Hepatocyte (in vitro differentiated cells): Measurements from ENCODE around the gene EDARADD.

Experiments
- EZH2 ChIP-seq: fragments of 200-600 bp; sonication (generic); IDR thresholded peaks from 2 replicates; pipeline ENCODE4 v1.6.1; 2016; ENCODE audit warnings: antibody characterized with exemption, mild to moderate bottlenecking, borderline replicate concordance
- EZH2phosphoT487 ChIP-seq: fragments of 200-600 bp; sonication (generic); IDR thresholded peaks from one replicate; pipeline ENCODE4 v1.6.1; 2018; ENCODE audit warnings: antibody characterized with exemption, mild to moderate bottlenecking, low read depth, moderate library complexity; ENCODE audit not compliant: unreplicated experiment, severe bottlenecking
- TF ChIP-seq, protein P1 (sequence below): fragments of 200-600 bp; sonication (generic); IDR thresholded peaks from 2 replicates; pipeline ENCODE4 v1.5.1; 2016; ENCODE audit warnings: antibody characterized with exemption, mild to moderate bottlenecking; ENCODE audit not compliant: poor library complexity

- TF ChIP-seq, protein P1, sequence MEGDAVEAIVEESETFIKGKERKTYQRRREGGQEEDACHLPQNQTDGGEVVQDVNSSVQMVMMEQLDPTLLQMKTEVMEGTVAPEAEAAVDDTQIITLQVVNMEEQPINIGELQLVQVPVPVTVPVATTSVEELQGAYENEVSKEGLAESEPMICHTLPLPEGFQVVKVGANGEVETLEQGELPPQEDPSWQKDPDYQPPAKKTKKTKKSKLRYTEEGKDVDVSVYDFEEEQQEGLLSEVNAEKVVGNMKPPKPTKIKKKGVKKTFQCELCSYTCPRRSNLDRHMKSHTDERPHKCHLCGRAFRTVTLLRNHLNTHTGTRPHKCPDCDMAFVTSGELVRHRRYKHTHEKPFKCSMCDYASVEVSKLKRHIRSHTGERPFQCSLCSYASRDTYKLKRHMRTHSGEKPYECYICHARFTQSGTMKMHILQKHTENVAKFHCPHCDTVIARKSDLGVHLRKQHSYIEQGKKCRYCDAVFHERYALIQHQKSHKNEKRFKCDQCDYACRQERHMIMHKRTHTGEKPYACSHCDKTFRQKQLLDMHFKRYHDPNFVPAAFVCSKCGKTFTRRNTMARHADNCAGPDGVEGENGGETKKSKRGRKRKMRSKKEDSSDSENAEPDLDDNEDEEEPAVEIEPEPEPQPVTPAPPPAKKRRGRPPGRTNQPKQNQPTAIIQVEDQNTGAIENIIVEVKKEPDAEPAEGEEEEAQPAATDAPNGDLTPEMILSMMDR: no peak
- TF ChIP-seq EZH2 (no peak), EZH2phosphoT487 (no peak)
These were observed 31.1 kb downstream of the EDARADD start for GRCh38 chr1:236425031-236425663.
